ENCODE data around the gene MMP21. TPM values are rescaled to one million over a fixed set of nuclear protein-coding genes. Genes with fewer than 3 reads are reported as not detected.

The MMP21 gene, protein sequence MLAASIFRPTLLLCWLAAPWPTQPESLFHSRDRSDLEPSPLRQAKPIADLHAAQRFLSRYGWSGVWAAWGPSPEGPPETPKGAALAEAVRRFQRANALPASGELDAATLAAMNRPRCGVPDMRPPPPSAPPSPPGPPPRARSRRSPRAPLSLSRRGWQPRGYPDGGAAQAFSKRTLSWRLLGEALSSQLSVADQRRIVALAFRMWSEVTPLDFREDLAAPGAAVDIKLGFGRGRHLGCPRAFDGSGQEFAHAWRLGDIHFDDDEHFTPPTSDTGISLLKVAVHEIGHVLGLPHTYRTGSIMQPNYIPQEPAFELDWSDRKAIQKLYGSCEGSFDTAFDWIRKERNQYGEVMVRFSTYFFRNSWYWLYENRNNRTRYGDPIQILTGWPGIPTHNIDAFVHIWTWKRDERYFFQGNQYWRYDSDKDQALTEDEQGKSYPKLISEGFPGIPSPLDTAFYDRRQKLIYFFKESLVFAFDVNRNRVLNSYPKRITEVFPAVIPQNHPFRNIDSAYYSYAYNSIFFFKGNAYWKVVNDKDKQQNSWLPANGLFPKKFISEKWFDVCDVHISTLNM
- not detected in 2 replicates for total RNA-seq (2014; rRNA removed; shearing (Covaris generic))
- polyA plus RNA-seq (2015; cell fraction: cytosol; rRNA removed) = not detected in 2 replicates
- not detected in 2 replicates for polyA plus RNA-seq (2015; cell fraction: nucleus; rRNA removed)

DNA sequence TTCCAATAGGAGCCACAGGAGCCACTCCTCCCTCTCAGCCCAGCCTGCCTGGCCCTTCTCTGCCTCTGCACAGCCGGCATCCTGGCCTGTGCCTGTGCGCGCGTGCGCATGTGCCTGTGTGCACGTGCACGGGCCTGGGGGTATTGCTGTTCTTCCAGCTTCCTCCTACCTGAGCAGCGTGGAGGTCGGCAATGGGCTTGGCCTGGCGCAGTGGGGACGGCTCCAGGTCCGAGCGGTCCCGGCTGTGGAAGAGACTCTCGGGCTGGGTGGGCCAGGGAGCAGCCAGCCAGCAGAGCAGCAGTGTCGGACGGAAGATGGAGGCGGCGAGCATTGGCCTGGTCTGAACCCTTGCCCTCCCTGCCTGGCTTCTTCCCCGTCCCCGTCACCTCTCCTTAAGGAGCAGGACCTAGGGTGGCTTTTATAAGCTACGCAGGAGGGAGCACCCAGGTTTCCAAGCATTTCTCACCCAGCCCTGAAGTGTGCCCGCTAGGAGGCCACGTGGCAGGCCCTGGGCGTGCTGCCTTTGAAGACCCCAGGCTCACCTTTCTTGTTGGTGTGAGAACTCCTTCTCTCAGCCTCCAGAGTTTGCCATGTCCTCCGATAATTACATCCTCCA lies at the start of gene MMP21:
Gene MMP21, minus strand, starts transcription at position 331 of the 616 bp plus-strand sequence. Its CDS starts 0 bp downstream, at position 331.
- no peak for DNase-seq (ENCODE audit: low read depth)

DNA sequence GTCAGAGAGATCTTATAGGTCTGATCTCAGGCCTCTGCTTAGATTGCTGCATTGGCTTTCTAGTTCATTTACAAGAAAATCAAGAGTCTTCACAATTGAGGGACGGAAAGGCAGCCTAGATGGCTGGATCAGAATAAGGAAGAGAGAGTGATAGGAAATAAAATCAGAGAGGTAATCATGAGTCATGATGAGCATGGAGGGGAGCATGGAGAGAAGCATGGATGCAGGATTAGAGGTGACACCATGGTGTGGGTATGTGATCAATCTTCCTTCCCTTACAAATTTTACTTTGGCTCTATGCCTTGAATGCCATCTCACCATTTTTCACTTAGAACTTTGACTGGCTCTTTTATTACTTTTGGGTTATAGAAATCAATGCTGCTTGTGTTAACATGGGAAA lies 49.1 kb upstream of the MMP21 start:
- peak; percentile 50 for DNase-seq (ENCODE audit: low read depth)

DNA sequence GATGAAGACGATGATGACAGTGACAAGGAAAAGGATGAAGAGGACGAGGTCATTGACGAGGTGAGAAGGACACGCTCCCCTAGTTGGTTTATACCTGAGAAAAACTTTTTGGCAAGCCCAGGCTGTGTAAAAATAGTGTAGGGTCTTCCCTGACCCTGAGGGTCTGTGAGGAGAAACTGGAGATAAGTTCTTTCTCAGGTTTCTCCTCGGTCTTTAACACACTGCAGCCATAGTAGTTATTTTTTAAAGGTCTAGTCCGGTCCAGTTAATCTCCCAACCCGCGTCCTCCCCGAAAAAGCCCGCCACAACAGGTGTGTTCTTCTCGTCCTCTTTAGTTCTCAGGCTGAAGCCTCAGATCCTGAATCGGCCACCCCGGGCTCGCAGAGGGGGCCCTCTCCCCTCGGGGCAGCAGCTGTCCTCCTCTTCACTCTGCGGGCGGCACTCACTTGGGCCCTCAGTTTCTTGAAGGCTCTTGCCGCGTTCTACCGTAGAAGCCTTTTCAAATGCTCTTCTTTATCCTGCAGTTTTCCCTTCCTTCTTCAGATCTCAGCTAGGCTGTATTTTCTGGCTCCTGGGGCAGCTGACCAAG lies 48.1 kb upstream of the MMP21 start:
- no peak for DNase-seq (ENCODE audit: low read depth)

DNA sequence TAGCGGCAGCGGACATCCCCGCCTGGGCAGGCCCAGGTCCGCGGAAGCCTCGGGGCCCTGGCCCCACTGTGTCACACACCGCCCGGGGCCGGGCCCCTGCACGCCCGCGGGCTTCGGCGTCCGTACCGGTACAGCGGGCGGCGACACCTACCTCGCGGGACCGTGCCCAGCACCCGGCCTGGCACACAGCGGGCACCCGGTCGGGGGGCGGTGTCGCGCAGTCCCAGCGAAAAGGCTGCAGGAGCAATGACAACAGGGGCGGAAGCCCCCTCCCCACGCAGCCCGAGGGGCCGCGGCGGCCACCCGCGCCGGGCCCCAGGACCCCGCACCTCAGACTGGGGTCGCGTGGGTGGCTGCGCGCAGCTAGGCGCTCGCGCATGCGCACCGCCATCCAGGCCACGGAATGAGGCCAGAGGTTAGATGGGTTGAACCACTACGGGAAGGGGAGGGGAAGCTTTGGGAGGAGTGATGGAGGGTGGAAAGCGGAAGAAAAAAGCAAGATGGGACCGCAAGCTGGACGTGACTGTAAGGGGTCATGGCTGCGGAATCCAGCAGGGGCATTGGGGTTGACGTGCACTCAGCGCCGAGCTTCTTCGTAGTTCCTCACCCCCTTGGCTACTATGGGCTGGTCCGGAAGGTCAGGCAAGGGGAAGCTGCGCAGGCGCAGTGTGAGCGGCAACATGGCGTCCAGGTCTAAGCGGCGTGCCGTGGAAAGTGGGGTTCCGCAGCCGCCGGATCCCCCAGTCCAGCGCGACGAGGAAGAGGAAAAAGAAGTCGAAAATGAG lies 47.4 kb upstream of the MMP21 start, which contains the start of the genes BCCIP and UROS:
Gene BCCIP, plus strand, starts transcription at position 669 of the 785 bp plus-strand sequence. Its CDS starts 12 bp downstream, at position 681.
Gene UROS, minus strand, starts transcription at position 381 of the 785 bp plus-strand sequence. CDS start 6,759 bp downstream, outside the sequence.
- peak; percentile 78 for DNase-seq (ENCODE audit: low read depth)

DNA sequence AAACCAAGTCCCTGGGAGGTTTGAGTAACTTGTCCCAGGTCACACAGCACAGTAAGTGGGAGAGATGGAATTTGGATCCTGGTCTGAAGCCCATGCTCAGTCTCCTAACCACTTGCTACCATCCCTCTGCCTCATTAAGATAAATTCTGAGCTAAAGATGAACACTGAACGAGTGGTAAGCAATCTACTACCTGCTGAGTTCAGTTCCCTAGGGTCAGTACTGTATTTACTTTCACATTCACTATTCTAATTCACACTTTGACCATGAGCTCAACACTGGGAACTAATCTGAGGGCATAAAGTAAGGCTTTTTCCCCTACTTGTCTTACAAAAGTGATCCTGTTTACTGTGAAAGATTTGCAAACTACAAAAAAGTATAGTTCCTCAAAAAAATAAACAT lies 45.1 kb upstream of the MMP21 start:
- no peak for DNase-seq (ENCODE audit: low read depth)

- no peak for DNase-seq (ENCODE audit: low read depth)
Observed at GRCh38 chr10:125817337-125817946, 41.8 kb upstream of the MMP21 start.

GRCh38 chr10:125816548-125816947 lies 40.9 kb upstream of the MMP21 start:
- DNase-seq (ENCODE audit: low read depth) = no peak

GRCh38 chr10:125815764-125816163 lies 40.1 kb upstream of the MMP21 start:
- no peak for DNase-seq (ENCODE audit: low read depth)

DNA sequence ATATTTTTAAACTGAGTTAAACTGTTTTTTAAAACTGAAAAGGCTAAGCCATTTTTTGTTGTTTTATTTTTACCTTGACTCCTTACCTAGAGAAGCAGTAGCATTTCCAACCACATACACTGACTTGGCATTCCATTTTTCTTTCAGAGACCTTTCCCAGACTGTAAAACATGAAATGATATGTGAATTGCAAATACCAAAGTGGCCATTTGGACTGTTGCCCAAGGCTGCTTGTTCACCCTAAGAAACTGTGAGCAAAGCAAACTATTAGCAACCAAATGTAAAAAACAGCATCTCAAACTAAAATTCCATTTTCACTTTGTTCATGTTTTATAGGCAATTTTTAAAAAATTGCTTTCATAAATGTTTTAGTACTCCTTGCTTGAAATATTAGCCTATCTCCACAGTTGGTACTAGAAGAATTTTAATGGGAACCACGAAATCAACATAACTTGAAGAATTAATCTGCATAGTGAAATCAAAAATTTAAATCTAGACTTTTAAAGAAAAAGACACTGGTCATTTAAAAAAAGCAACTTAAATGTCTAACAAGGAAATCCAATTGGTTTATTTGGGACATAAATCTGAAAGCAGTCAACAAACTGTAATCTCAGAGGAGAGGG lies 36.6 kb upstream of the MMP21 start:
- no peak for DNase-seq (ENCODE audit: low read depth)

GRCh38 chr10:125811251-125811650 lies 35.6 kb upstream of the MMP21 start:
- DNase-seq (ENCODE audit: low read depth) = no peak

DNA sequence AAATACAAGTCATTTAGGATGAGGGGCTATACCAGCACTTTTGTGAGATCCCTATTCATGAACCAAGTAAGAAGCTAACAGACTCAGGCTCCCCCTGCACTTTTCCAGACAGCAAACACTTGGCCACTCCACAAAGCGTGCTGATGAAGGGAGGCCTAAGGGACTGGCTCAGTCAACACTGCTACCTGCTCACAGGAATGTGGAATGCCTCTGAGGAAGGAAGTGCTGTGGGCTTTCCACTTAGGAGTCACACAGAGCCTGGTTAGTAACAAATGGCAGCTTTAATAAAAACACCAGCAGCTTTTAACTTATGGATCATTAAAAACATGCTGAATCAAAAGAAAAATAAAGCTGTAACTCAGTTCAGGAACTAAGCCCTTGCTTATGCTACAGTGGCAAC lies 32.4 kb upstream of the MMP21 start:
- no peak for DNase-seq (ENCODE audit: low read depth)

- no peak for DNase-seq (ENCODE audit: low read depth)
Observed at GRCh38 chr10:125802739-125803138, 27.1 kb upstream of the MMP21 start.

- DNase-seq (ENCODE audit: low read depth) = no peak
Observed at GRCh38 chr10:125802131-125802530, 26.5 kb upstream of the MMP21 start.

GRCh38 chr10:125801574-125801973 lies 26.0 kb upstream of the MMP21 start:
- no peak for DNase-seq (ENCODE audit: low read depth)

DNA sequence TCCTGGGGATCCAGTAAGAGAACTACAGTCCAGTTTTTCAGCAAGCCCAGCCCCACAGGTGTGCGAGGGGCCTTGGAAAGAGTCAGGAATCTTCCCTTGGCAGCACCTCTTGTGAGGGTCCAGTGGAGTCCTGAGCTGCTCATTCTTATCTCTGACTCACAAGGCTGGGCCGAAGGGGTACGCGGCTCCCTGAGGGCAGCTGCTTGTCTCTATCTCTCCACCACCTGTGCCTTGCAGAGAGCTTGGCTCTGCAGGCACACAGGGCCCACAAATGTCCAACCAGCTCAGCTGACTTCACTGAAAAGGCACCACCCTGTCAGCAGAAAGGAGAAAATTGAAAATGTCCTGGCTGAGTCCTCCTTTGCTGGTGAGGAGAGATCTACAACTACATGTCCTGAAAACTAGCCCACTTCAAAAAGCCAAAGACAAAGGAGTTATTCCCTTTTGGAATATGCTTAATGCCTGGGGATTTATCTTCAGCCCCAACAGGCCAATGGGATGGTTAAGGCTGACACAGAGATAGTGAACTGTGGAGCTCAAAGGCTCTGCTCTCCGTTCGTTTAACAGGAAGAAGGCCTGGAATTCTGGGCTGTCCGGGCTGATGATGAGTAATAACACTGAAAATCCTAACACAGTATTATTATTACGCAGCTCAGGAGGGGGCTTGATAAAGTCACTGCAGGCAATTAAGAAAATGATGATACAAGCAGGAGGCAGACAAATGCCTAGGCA lies 24.0 kb upstream of the MMP21 start:
- no peak for DNase-seq (ENCODE audit: low read depth)

DNA sequence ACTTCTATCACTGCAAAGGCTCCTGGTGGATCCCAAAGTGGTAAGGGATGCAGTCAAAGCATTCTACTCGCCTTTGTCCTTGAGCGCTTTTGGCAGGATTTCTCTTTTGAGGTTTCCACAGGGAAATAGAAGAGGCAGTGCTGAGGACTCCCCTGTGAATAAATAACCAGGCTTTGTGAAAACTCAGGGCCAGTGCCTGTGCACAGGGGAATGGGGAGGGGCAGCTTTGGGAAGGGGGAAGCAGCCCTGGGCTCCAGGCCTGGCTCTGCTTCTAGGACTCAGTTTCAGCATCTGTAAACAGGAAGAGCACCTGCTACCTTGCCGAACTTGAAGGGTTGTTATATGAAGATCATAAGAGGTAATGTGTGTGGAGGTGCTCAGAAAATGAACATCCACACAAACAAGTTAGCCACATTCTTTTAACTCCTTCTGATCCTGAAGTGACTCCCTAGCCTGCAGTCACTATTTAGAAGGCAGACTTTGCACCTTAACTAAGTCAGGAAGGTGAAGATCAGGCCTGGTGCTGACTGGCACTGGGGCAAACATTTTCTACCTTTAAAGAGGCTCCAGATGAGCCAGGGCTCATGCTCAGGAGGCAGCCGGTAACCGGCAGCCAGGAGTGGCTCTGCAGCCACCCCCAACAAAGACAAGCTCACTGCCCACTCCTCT lies 22.5 kb upstream of the MMP21 start:
- DNase-seq (ENCODE audit: low read depth) = no peak

DNA sequence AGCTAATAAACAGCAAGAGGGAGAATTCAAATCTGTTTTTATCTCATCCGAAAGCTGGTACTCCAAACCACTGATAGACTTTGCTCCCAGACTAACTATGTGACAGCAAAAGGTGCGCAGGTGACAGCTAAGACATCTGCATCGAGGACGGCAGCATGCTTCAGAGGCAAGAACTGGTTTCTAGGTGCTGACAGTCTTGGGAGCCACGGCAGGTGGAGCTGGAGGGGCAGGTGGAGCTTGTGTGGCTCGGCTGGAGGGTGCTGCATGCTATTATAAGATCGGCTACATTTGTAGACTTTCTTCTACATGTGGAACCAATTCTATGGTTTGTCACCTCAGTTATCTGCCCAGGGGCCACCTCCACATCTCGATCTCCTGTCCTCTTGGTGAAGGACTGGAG lies 21.8 kb upstream of the MMP21 start:
- DNase-seq (ENCODE audit: low read depth) = no peak

GRCh38 chr10:125795637-125796190 lies 20.1 kb upstream of the MMP21 start:
- no peak for DNase-seq (ENCODE audit: low read depth)
